ENCODE measurements around the gene TMEM191C.
"Not testable (repeated sequence)": the region's sequence is repeated elsewhere in the genome, so short reads cannot be mapped to it uniquely, and the experiment has no call there.

Gene TMEM191C

GRCh38 chr22:21484039-21484438, 16.9 kb downstream of the TMEM191C start:
- H2BK5ac ChIP-seq (ENCODE audit: low read depth, low read length, poor library complexity, severe bottlenecking); H3K27me3 ChIP-seq (ENCODE audit: control insufficient read depth in 1 of 2, insufficient read depth in 1 of 2, low read length in 2 of 2); H2AK5ac ChIP-seq (ENCODE audit: low read length, severe bottlenecking); H3K4me3 ChIP-seq (ENCODE audit: insufficient read depth in 1 of 2, low read depth in 1 of 2, low read length in 2 of 2); H3K4me2 ChIP-seq (ENCODE audit: low read length, poor library complexity, severe bottlenecking); H2BK120ac ChIP-seq (ENCODE audit: low read depth, low read length); H3K9me3 ChIP-seq (ENCODE audit: control insufficient read depth, low read length); H3K79me1 ChIP-seq (replicated peaks; ENCODE audit: low read length, poor library complexity, severe bottlenecking); H2BK15ac ChIP-seq (ENCODE audit: low read depth, poor library complexity, severe bottlenecking); H4K91ac ChIP-seq (ENCODE audit: low read length); H3K36me3 ChIP-seq (ENCODE audit: control insufficient read depth in 1 of 2, insufficient read depth in 2 of 2, low read depth in 1 of 2, low read length in 2 of 2); H2AFZ ChIP-seq (ENCODE audit: low read depth, low read length); H3K14ac ChIP-seq (ENCODE audit: low read length in 2 of 2); H3K23ac ChIP-seq (ENCODE audit: low read length in 2 of 2); DNase-seq; H3K18ac ChIP-seq (ENCODE audit: low read depth in 1 of 2, low read length in 2 of 2); H3K4ac ChIP-seq (ENCODE audit: low read depth in 1 of 2, low read length in 2 of 2); H4K8ac ChIP-seq (ENCODE audit: low read length); H2BK12ac ChIP-seq (ENCODE audit: low read length in 2 of 2); H3K4me1 ChIP-seq (ENCODE audit: control insufficient read depth, insufficient read depth, low read depth, low read length); H3K9ac ChIP-seq (ENCODE audit: low read length); H3K27ac ChIP-seq (ENCODE audit: low read length, poor library complexity, severe bottlenecking): not testable (repeated sequence)
- 93% methylated on average over 2 of the region's 14 CpGs for WGBS

- H2BK12ac ChIP-seq (ENCODE audit: low read length in 2 of 2); H3K4me3 ChIP-seq (ENCODE audit: insufficient read depth in 1 of 2, low read depth in 1 of 2, low read length in 2 of 2); DNase-seq; H2BK15ac ChIP-seq (ENCODE audit: low read depth, poor library complexity, severe bottlenecking); H3K9me3 ChIP-seq (ENCODE audit: control insufficient read depth, low read length); H3K14ac ChIP-seq (ENCODE audit: low read length in 2 of 2); H4K91ac ChIP-seq (ENCODE audit: low read length); H3K4me1 ChIP-seq (ENCODE audit: control insufficient read depth, insufficient read depth, low read depth, low read length); H3K23ac ChIP-seq (ENCODE audit: low read length in 2 of 2); H3K9ac ChIP-seq (ENCODE audit: low read length); H3K79me1 ChIP-seq (replicated peaks; ENCODE audit: low read length, poor library complexity, severe bottlenecking); H2AFZ ChIP-seq (ENCODE audit: low read depth, low read length); H3K18ac ChIP-seq (ENCODE audit: low read depth in 1 of 2, low read length in 2 of 2); H2BK120ac ChIP-seq (ENCODE audit: low read depth, low read length); H3K27ac ChIP-seq (ENCODE audit: low read length, poor library complexity, severe bottlenecking); H3K4ac ChIP-seq (ENCODE audit: low read depth in 1 of 2, low read length in 2 of 2); H2AK5ac ChIP-seq (ENCODE audit: low read length, severe bottlenecking); H3K4me2 ChIP-seq (ENCODE audit: low read length, poor library complexity, severe bottlenecking); H3K27me3 ChIP-seq (ENCODE audit: control insufficient read depth in 1 of 2, insufficient read depth in 1 of 2, low read length in 2 of 2); H3K36me3 ChIP-seq (ENCODE audit: control insufficient read depth in 1 of 2, insufficient read depth in 2 of 2, low read depth in 1 of 2, low read length in 2 of 2); H2BK5ac ChIP-seq (ENCODE audit: low read depth, low read length, poor library complexity, severe bottlenecking); H4K8ac ChIP-seq (ENCODE audit: low read length): not testable (repeated sequence)
- no CpG with 5 or more reads among the region's 17 CpGs for WGBS
Measured at GRCh38 chr22:21487723-21488122, 20.5 kb downstream of the TMEM191C start.

- DNase-seq; H3K36me3 ChIP-seq (ENCODE audit: control insufficient read depth in 1 of 2, insufficient read depth in 2 of 2, low read depth in 1 of 2, low read length in 2 of 2); H3K4me2 ChIP-seq (ENCODE audit: low read length, poor library complexity, severe bottlenecking); H4K8ac ChIP-seq (ENCODE audit: low read length); H3K9ac ChIP-seq (ENCODE audit: low read length); H3K9me3 ChIP-seq (ENCODE audit: control insufficient read depth, low read length); H2BK5ac ChIP-seq (ENCODE audit: low read depth, low read length, poor library complexity, severe bottlenecking); H3K14ac ChIP-seq (ENCODE audit: low read length in 2 of 2); H3K27ac ChIP-seq (ENCODE audit: low read length, poor library complexity, severe bottlenecking); H3K79me1 ChIP-seq (replicated peaks; ENCODE audit: low read length, poor library complexity, severe bottlenecking); H2BK120ac ChIP-seq (ENCODE audit: low read depth, low read length); H2AFZ ChIP-seq (ENCODE audit: low read depth, low read length); H3K4me3 ChIP-seq (ENCODE audit: insufficient read depth in 1 of 2, low read depth in 1 of 2, low read length in 2 of 2); H3K18ac ChIP-seq (ENCODE audit: low read depth in 1 of 2, low read length in 2 of 2); H3K4ac ChIP-seq (ENCODE audit: low read depth in 1 of 2, low read length in 2 of 2); H2AK5ac ChIP-seq (ENCODE audit: low read length, severe bottlenecking); H3K23ac ChIP-seq (ENCODE audit: low read length in 2 of 2); H3K4me1 ChIP-seq (ENCODE audit: control insufficient read depth, insufficient read depth, low read depth, low read length); H2BK15ac ChIP-seq (ENCODE audit: low read depth, poor library complexity, severe bottlenecking); H4K91ac ChIP-seq (ENCODE audit: low read length); H2BK12ac ChIP-seq (ENCODE audit: low read length in 2 of 2); H3K27me3 ChIP-seq (ENCODE audit: control insufficient read depth in 1 of 2, insufficient read depth in 1 of 2, low read length in 2 of 2): not testable (repeated sequence)
- WGBS: no CpG with 5 or more reads among the region's 11 CpGs
Measured at GRCh38 chr22:21489149-21489680, 22.0 kb downstream of the TMEM191C start.

GRCh38 chr22:21490556-21490955, 23.4 kb downstream of the TMEM191C start:
- not testable (repeated sequence) for H3K4ac ChIP-seq (ENCODE audit: low read depth in 1 of 2, low read length in 2 of 2)

More at GRCh38 chr22:21490556-21490955, 23.4 kb downstream of the TMEM191C start:
- not testable (repeated sequence) for H3K9ac ChIP-seq (ENCODE audit: low read length); H3K4me3 ChIP-seq (ENCODE audit: insufficient read depth in 1 of 2, low read depth in 1 of 2, low read length in 2 of 2); H3K27ac ChIP-seq (ENCODE audit: low read length, poor library complexity, severe bottlenecking); H2BK5ac ChIP-seq (ENCODE audit: low read depth, low read length, poor library complexity, severe bottlenecking); H3K23ac ChIP-seq (ENCODE audit: low read length in 2 of 2); H2AFZ ChIP-seq (ENCODE audit: low read depth, low read length); H3K79me1 ChIP-seq (replicated peaks; ENCODE audit: low read length, poor library complexity, severe bottlenecking); H3K18ac ChIP-seq (ENCODE audit: low read depth in 1 of 2, low read length in 2 of 2); H4K91ac ChIP-seq (ENCODE audit: low read length); H4K8ac ChIP-seq (ENCODE audit: low read length); H2AK5ac ChIP-seq (ENCODE audit: low read length, severe bottlenecking); H3K4me1 ChIP-seq (ENCODE audit: control insufficient read depth, insufficient read depth, low read depth, low read length); H2BK12ac ChIP-seq (ENCODE audit: low read length in 2 of 2); H3K36me3 ChIP-seq (ENCODE audit: control insufficient read depth in 1 of 2, insufficient read depth in 2 of 2, low read depth in 1 of 2, low read length in 2 of 2); H2BK15ac ChIP-seq (ENCODE audit: low read depth, poor library complexity, severe bottlenecking); H3K27me3 ChIP-seq (ENCODE audit: control insufficient read depth in 1 of 2, insufficient read depth in 1 of 2, low read length in 2 of 2); H2BK120ac ChIP-seq (ENCODE audit: low read depth, low read length); H3K9me3 ChIP-seq (ENCODE audit: control insufficient read depth, low read length); DNase-seq; H3K14ac ChIP-seq (ENCODE audit: low read length in 2 of 2); H3K4me2 ChIP-seq (ENCODE audit: low read length, poor library complexity, severe bottlenecking)
- no CpG with 5 or more reads among the region's 6 CpGs for WGBS

Measured in mesenchymal stem cell (in vitro differentiated cells and primary cell).